Measurements from ENCODE around the gene ACBD3.

Gene ACBD3

GRCh38 chr1:226129230-226129629 is 57.3 kb downstream of the ACBD3 start:
- FAIRE-seq (no peak), DNase-seq (ENCODE audit: insufficient read length) (no peak)
- TF ChIP-seq TAF1 (IDR thresholded peaks at IDR 0.05; ENCODE audit: borderline replicate concordance, low read depth, low read length) (no peak), POLR2A (IDR thresholded peaks at IDR 0.05; ENCODE audit: low read depth, low read length) (no peak), POLR2AphosphoS5 (IDR thresholded peaks at IDR 0.05; ENCODE audit: low read depth, low read length) (no peak)

GRCh38 chr1:226128487-226129075 is 58.0 kb downstream of the ACBD3 start:
- TF ChIP-seq POLR2AphosphoS5 (IDR thresholded peaks at IDR 0.05; ENCODE audit: low read depth, low read length) (no peak), POLR2A (IDR thresholded peaks at IDR 0.05; ENCODE audit: low read depth, low read length) (no peak), TAF1 (IDR thresholded peaks at IDR 0.05; ENCODE audit: borderline replicate concordance, low read depth, low read length) (no peak)
- DNase-seq (ENCODE audit: insufficient read length) (no peak), FAIRE-seq (no peak)

- no peak for FAIRE-seq
- DNase-seq (ENCODE audit: insufficient read length): no peak
- TF ChIP-seq POLR2AphosphoS5 (IDR thresholded peaks at IDR 0.05; ENCODE audit: low read depth, low read length) (no peak), TAF1 (IDR thresholded peaks at IDR 0.05; ENCODE audit: borderline replicate concordance, low read depth, low read length) (no peak), POLR2A (IDR thresholded peaks at IDR 0.05; ENCODE audit: low read depth, low read length) (no peak)
Observed at GRCh38 chr1:226126824-226127569, 59.5 kb downstream of the ACBD3 start.

GRCh38 chr1:226125831-226126230 is 60.7 kb downstream of the ACBD3 start:
- TF ChIP-seq POLR2A (IDR thresholded peaks at IDR 0.05; ENCODE audit: low read depth, low read length) (no peak), TAF1 (IDR thresholded peaks at IDR 0.05; ENCODE audit: borderline replicate concordance, low read depth, low read length) (no peak), POLR2AphosphoS5 (IDR thresholded peaks at IDR 0.05; ENCODE audit: low read depth, low read length) (no peak)
- FAIRE-seq (no peak), DNase-seq (ENCODE audit: insufficient read length) (no peak)

GRCh38 chr1:226125097-226125630 is 61.4 kb downstream of the ACBD3 start:
- TF ChIP-seq POLR2A (IDR thresholded peaks at IDR 0.05; ENCODE audit: low read depth, low read length) (no peak), TAF1 (IDR thresholded peaks at IDR 0.05; ENCODE audit: borderline replicate concordance, low read depth, low read length) (no peak), POLR2AphosphoS5 (IDR thresholded peaks at IDR 0.05; ENCODE audit: low read depth, low read length) (no peak)
- peak; percentile 88 for FAIRE-seq
- peak; percentile 65 for DNase-seq (ENCODE audit: insufficient read length)

- DNase-seq (ENCODE audit: insufficient read length) (no peak), FAIRE-seq (no peak)
- TF ChIP-seq POLR2A (IDR thresholded peaks at IDR 0.05; ENCODE audit: low read depth, low read length): no peak
- no peak for TF ChIP-seq TAF1 (IDR thresholded peaks at IDR 0.05; ENCODE audit: borderline replicate concordance, low read depth, low read length)
- TF ChIP-seq POLR2AphosphoS5 (IDR thresholded peaks at IDR 0.05; ENCODE audit: low read depth, low read length): no peak
Observed at GRCh38 chr1:226123591-226124471, 62.7 kb downstream of the ACBD3 start.

GRCh38 chr1:226123212-226123560 is 63.4 kb downstream of the ACBD3 start:
- FAIRE-seq (no peak), DNase-seq (ENCODE audit: insufficient read length) (no peak)
- TF ChIP-seq POLR2AphosphoS5 (IDR thresholded peaks at IDR 0.05; ENCODE audit: low read depth, low read length): no peak
- no peak for TF ChIP-seq TAF1 (IDR thresholded peaks at IDR 0.05; ENCODE audit: borderline replicate concordance, low read depth, low read length)
- TF ChIP-seq POLR2A (IDR thresholded peaks at IDR 0.05; ENCODE audit: low read depth, low read length): no peak

- peak; percentile 90 for DNase-seq (ENCODE audit: insufficient read length)
- peak; percentile 71 for FAIRE-seq
- no peak for TF ChIP-seq TAF1 (IDR thresholded peaks at IDR 0.05; ENCODE audit: borderline replicate concordance, low read depth, low read length)
- peak; percentile 15; the same call in 1 of the 2 replicates for TF ChIP-seq POLR2A (IDR thresholded peaks at IDR 0.05; ENCODE audit: low read depth, low read length)
- TF ChIP-seq POLR2AphosphoS5 (IDR thresholded peaks at IDR 0.05; ENCODE audit: low read depth, low read length): no peak
Observed at GRCh38 chr1:226121587-226122400, 64.7 kb downstream of the ACBD3 start.

GRCh38 chr1:226121049-226121586 is 65.4 kb downstream of the ACBD3 start:
- DNase-seq (ENCODE audit: insufficient read length): no peak

GRCh38 chr1:226120398-226120797 is 66.1 kb downstream of the ACBD3 start:
- FAIRE-seq: no peak
- DNase-seq (ENCODE audit: insufficient read length): no peak
- TF ChIP-seq TAF1 (IDR thresholded peaks at IDR 0.05; ENCODE audit: borderline replicate concordance, low read depth, low read length) (no peak), POLR2AphosphoS5 (IDR thresholded peaks at IDR 0.05; ENCODE audit: low read depth, low read length) (no peak), POLR2A (IDR thresholded peaks at IDR 0.05; ENCODE audit: low read depth, low read length) (no peak)

More at GRCh38 chr1:226121049-226121586, 65.4 kb downstream of the ACBD3 start:
- no peak for TF ChIP-seq TAF1 (IDR thresholded peaks at IDR 0.05; ENCODE audit: borderline replicate concordance, low read depth, low read length)
- no peak for TF ChIP-seq POLR2AphosphoS5 (IDR thresholded peaks at IDR 0.05; ENCODE audit: low read depth, low read length)
- TF ChIP-seq POLR2A (IDR thresholded peaks at IDR 0.05; ENCODE audit: low read depth, low read length): no peak
- FAIRE-seq: no peak
